SH-SY5Y (cell line): ENCODE results near the gene SMARCA2.

ENCODE experiments used
- GATA2 ChIP-seq: IDR thresholded peaks from 2 replicates; pipeline ENCODE4 v1.6.1; 2011; ENCODE audit warnings: mild to moderate bottlenecking, low read depth, low read length
- GATA3 ChIP-seq: IDR thresholded peaks from 2 replicates; pipeline ENCODE4 v1.6.1; 2011; ENCODE audit warnings: low read depth, mild to moderate bottlenecking, low read length, moderate library complexity

- TF ChIP-seq GATA2 (no peak), GATA3 (no peak)
Measured at GRCh38 chr9:2120926-2121689, 106.0 kb downstream of the SMARCA2 start.
